Stimulated activated CD4-positive, alpha-beta T cell treated with anti-CD3 and anti-CD28 coated beads, Interleukin-1b, Interleukin-23, amount 100 ng/mL, for 48 hours (primary cell): ENCODE measurements around the gene EYS.
"Not testable (repeated sequence)": the region's sequence is repeated elsewhere in the genome, so short reads cannot be mapped to it uniquely, and the experiment has no call there.

Source experiments
- DNase-seq: peaks from one replicate; pipeline ENCODE4 v3.0.0-alpha.2; 2020

Gene EYS

DNA sequence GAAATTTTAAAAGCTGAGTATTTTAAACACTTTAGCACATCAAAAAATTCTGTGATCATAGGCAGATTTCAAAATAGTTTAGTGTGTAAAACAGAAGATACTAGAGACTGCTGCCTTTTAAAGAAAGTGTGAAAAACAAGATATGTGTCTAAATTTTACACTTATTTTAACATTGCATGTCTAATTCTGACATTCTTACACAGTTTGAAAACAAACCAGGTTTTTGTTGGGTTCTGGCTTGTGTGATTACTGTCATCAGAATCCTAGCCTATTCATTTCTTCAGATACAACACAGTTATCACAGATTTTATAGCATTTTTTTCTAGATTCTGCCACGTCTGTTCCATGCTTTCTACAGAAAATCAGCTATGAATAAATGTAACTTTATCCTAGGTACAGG is 257.1 kb downstream of the EYS start:
- DNase-seq, result no peak

DNA sequence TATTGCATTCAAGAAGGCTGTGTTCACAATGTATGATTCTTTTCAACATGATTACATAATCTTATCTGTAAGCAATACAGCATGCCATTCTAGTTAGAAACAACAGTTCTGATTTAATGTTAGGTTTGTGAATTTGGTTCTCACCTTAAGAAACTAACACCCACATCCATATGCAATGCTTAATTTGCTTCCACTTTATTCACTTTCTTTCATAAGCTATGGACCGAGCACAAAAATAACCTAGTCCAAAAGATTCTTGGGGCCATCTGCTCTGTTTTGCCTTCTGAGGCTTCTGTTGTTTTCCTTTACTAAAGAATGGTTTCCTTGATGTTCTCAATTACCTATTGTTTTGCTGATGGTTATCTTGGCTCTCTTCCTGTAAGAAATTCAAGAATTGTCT is 258.2 kb downstream of the EYS start:
- DNase-seq, result no peak

DNA sequence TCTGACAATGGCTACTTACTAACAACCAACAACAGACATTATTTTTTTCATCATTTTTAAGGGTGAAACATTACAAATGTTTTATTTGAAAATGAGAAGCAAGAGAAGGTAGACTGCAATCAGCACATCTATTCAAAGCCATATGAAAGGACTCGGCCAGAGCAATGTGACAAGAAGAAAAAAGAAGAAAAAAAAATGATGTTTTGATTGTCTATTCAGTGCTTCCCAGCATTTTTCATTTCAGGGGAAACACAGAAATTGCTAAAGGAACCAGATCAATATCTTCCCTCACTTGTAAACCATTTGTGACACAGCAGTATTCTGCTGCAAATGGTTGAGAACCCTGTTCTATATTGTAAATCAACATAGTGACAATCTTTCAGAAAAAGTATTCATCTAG is 270.7 kb downstream of the EYS start:
- no peak for DNase-seq

DNA sequence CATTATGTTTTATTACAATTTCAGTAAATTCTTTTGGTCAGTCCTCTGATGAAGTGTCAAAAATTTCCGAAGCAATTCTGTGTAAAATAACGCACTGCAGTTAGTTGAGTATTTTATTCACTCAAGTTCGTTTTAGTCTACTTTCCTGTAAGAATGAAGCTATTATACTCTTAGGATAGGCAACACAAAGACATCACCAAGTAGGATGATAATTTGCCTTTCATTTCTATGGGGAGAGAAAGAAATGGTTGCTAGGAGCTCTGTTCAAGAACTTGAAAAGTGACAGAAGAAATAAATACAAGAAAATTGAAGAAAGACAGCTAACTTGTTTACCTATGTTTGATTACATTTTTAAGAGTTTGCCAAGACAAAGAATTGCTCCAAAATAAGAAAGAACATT is 290.4 kb downstream of the EYS start:
- DNase-seq, result no peak

DNA sequence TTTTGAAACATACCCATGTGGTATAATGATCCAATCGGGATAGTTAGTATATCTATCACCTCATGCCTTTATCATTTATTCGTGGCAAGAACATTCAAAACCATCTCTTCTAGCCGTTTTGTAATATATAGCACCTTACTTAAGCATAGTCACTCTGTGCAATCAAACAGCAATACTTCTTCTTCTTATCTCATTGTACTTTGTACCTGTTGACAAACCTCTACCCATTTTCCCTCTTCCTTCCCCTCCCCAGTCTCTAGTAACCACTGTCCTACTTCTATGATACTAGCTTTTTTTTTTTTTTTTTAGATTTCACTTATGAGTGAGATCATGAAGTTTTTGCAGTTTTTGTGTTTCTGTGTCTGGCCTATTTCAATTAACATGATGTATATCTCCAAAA is 296.7 kb downstream of the EYS start:
- no peak for DNase-seq

DNA sequence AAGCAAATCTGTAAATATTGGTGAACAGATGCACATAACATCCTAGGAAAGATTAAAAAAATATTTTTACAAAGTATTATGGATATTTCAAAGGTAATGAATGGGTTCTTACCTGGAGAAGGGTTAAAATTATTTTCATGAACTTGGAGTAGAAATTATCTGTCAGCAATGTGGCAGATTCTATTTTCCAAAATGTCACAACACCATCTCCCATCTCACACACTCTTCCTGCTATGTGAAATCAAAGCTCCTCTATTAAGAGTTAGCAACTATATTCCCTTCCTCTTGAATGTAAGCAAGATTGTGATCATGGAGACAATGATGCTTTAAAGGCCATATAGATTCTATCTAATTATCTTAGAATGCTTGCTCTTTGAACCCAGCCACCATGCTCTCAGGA is 304.5 kb downstream of the EYS start:
- no peak for DNase-seq

DNA sequence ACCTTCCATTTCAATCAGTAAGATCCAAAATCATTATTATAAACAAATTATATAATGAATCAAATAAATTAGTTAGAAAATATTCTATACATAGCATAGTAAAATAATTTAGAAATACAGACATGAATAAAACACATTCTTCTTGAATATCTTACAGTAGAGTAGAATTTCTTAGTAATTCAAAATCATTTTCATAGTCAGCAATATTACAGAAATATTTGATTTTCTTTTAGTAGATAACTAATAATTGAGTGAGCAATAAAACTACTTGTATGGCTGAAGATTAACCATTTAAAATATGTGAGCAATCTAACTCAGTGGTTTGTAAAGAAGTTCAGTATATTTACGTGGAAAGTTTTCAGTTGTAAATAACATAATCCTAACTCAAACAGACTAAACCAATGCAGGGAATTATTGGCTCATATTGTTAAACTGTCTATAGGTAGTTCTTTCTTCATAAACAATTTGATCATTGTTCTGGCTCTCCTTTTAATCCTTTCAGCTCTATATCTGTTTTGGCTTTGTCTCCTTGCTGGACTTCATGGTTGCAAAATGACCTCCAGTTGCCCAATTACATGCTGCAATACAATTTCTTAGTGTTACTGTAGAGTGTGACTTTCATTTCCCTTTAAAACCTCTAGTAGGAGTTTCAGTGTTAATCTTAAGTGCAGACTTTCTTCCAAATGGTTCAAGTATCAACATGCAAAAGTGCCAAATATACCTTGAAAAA is 307.5 kb downstream of the EYS start:
- DNase-seq, result no peak

DNA sequence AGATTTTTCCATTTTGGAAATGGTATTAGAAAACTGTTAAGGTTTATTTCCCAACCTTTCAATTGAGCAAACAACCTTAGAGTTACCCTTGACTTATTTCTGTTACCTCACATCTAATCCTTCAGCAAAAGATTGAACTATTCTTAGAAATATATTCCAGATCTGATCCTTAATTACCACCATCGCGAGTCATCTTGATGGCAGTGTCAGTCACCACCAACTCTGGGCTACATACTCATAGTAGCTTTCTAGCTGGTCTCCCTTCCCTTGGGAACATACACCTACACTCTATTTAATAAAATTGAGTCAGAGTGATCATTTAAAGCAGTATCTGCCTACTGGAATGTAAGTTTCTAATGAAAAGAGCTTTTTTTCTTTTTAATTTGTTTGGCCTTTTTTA is 308.2 kb downstream of the EYS start:
- DNase-seq, result no peak

DNA sequence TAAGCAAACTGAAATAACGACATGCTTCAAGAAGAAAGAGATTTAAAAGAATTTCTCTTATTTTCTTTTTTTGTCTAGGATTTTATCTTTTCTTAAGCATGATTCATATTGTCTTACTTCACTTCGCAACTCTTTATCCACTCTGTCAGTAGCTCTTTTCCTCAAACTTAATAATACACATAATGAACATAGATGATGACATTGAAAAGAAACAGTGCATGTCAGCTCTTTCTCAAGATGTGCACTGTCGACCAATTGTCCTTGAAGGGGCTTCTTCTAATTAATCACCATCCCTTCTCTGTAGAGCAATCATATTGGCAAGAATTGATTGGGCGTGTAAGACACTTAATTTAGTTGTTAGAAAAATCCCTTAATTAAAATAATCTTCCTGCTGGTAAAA is 356.5 kb downstream of the EYS start:
- DNase-seq, result no peak

DNA sequence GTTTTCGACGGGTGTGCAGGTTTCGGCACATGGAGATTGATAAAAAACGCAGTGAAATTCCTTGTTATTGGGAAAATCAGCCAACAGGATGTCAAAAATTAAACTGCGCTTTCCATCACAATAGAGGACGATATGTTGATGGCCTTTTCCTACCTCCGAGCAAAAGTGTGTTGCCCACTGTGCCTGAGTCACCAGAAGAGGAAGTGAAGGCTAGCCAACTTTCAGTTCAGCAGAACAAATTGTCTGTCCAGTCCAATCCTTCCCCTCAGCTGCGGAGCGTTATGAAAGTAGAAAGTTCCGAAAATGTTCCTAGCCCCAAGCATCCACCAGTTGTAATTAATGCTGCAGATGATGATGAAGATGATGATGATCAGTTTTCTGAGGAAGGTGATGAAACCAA is 404.4 kb downstream of the EYS start:
- DNase-seq, result not testable (repeated sequence)

DNA sequence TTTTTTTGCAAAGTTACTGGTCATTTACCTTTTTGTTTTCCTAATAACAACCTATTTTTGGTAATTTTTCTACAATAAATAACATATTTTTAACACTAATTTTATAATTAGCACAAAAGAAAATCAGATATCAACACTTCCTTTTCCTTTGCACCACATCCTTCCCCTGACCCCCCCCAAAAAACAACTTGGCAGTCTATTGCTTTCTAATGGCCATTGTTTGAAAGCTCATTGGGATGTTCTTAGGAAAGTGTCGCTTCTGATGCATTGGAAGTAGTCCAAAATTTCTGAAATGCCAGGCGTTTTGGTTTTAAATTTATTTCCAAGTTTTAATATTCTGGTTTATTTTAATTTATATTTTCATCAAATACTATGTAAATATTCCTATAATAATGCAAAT is 407.8 kb downstream of the EYS start:
- DNase-seq, result no peak

DNA sequence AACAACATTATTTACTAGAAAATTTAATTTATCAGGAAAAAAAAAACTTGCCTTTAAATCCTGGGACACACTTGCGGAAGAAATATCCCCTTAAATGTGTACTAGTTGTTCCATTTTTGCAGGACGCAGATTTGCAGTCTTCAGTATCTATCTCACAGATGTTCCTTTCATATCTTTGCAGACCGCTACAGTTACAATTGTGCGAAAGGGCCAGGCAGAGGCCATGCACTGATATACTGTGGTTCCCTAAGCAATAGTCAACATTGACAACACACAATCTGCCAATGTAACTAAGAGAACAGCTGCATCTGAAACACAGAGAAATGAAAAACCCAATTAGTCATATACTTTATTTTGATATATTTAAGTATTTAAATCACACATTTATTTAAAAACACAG is 411.2 kb downstream of the EYS start:
- no peak for DNase-seq

DNA sequence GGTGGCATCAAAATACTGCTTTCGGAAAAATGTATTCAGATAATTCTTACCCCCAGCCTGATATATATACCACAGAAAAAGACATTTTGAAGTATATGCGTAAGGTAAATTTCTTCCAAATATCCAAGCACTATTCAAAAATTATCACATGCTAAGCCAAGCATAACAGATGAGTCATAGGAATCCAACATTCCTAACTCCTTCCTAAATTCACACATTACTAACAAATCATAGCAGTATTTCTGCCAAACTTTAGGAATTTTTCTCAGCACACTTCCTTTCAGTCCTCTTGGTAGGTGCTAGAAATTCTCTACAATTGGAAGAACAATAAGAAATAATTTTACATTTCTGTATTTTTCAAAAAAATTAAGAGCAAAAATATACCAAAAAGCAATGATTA is 417.5 kb downstream of the EYS start:
- DNase-seq, result no peak

DNA sequence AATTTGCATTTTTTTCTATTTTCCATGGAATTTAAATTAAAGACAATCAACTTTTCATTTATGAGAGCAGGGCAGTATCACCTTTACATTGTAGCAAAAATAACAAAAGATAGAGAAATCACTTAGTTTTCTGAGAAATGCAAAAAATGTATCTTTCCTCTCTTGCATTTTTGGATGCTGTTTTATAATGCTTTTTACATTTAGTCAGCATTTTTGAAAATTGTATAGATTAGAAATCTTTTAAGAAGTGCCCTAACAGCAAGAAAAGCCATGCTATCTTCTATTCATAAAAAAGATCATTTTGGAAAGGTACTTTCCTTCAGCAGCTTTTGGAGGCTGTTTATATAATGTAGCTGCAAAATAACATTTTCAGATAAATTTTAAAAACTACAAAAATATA is 421.8 kb downstream of the EYS start:
- no peak for DNase-seq

DNA sequence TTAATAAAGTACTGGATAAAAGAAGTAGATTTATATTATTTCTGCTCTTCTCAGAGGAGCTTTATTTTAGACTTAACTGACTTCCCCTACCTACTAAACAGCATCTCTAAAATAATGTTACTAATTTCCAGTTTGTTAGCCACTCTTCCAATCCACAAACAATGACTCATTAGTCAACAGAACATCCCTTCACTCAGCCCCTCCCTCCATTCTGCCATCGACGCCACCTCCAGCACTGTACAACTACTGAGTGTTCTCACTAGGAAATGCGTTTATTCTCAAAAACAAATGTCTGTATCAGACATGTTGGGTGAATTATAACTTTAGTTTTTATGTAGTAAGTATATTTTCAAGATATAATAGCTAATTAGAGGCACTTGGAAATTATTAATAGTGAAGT is 427.0 kb downstream of the EYS start:
- no peak for DNase-seq

DNA sequence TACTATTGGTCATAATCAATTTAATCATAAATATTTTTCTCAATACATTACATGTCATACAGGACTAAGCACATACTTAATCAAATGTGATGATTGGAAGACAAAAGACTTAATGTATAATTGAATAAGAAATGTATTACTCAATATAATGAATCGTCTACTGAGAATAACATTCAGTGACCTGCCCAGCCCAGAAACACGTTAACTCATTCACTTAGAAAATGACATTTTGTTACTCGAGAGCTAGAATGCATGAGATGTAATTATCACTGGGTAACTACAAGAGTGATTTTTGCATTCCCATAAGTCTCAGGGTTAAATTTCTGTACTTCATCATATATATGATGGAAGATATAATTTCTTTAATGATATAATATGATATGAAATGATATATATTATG is 444.8 kb downstream of the EYS start:
- DNase-seq, result no peak

DNA sequence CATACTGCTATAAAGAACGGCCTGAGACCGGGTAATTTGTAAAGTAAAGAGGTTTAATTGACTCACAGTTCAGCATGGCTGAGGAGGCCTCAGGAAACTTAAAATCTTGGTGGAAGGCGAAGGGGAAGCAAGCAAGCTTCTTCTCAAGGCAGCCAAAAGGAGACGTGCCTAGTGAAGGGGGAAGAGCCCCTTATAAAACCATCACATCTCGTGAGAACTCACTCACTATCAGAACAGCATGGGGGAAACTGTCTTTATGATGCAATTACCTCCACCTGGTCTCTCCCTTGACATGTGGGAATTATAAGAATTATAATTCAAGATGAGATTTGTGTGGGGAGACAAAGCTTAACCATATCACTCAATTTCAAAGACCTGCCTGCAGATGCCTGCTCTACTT is 447.0 kb downstream of the EYS start:
- DNase-seq, result no peak

DNA sequence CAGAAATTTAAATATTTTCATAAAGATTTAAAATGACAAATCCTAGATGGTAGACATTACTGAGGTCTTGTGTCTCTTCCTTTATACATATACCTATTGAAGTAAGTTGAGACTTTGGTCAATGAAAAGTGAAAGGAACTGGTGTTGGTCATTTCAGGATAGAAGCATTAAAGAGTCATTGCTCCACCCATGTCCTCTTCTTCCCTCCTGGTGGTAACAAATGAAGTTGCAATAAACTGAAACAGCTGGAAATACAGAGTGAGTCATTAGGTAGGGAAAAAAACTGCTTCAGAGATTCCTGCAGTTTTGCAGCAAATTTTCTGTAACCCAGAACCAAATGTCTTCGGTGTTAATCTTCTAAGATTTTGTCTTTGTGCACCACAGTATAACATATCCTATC is 448.0 kb downstream of the EYS start:
- DNase-seq, result no peak

DNA sequence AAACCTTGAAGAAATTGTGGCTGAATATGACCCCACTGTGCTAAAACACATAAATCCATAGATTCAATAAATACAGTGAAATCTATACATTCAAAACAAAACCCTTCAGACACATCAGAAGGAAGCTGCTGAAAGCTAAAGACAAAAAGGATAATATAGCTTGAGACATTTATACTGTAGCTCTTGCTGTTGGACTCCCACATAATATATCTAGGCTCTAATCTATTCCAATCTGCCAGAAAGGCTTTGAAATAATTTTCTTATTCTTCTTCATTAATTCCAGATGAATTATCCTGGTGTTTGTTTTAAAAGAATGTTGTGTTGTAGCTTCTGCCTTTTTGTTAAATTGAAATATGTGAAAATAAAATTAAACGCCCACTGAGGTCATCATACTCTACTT is 454.0 kb downstream of the EYS start:
- DNase-seq, result no peak

DNA sequence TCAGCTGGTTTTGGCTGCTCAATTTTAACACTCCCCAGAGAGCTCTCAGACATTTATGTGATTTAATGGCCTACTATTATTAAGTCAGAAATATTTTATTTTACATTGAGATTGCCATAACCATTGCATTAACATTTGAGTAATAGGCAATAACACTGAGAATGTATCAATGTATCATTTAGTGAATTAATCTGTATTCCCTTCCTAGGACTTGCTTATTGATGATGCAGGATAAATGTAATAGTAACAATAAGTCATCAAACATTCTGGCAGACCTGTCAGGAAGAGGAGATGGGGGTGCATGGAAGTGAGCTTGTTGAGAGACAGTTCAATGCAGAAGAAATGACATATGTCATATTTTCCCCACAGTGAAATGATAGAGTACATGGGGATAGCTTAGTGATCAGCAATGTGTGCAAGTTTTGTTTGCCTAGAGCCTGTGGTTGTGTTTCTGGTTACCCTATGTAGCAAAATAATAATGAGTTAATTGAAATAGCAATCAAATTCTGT is 458.9 kb downstream of the EYS start:
- DNase-seq, result no peak

DNA sequence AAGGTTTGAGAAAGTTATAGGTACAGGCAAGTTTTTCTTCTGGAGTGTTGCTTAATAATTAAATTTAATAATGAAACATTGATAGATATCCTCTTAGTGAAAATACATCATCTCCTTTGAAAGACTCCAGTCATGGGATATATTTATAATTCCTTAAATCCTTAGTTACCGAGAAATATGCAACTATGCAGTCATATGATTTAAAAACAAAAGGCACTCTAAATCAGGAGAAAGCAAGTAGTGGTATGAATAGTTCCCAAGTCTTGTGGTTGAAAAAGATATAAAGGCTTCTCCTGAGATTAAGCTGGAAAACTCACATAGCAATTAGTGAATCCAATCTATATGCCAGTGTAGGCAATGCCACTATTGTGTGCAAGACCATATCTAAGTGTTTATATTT is 475.4 kb downstream of the EYS start:
- no peak for DNase-seq

DNA sequence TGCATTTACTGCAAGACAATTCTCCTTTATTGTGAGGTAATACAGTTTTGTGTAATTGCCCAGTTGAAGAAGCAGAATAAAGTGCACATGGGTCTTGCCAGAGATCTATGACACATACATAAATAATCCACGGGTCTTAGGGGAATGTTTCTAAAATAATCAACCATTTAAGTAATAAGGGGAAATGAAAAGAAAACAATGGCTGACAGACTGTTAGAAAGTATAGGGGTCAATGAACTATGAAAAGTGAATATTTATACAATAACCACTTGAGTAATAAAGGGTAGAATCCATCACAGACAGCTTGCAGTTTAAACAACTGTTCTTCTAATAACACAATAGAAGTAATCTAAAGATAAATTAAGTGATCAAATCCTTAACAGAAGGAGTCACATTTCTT is 477.2 kb downstream of the EYS start:
- DNase-seq, result no peak

DNA sequence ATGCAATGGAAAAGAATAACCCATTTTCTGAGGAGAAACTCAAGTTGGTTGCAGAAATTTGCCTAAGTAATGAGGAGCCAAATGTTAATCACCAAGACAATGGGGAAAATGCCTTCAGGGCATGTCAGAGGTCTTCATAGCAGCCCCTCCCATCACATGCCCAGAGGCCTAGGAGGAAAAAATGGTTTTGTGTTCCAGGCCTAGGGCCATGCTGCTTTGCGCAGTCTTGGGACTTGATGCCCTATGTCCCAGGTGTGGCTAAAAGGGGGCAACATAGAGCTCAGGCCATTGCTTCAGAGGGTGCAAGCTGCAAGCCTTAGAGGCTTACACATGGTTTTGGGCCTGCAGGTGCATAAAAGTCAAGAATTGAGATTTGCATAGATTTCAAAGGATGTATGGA is 485.9 kb downstream of the EYS start:
- DNase-seq, result no peak

DNA sequence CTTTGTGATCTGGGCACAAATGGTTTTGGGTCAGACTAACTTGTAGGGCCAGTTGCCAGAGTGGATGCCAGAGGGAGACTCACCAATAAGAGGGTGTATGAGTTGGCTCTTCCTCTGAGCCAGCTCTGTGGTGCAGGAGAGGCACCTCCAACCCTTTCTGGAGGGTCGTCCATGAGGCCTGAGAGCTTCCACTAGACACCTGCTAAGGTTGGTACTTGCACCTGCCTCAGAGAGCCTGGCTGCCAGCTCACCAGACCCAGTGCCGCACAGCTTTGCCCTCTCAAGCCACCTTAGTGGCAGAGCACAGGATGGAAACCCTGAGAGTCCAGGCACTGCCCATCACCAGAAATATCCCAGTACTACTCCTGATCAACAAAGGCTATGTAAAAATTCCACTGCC is 504.3 kb downstream of the EYS start:
- no peak for DNase-seq

DNA sequence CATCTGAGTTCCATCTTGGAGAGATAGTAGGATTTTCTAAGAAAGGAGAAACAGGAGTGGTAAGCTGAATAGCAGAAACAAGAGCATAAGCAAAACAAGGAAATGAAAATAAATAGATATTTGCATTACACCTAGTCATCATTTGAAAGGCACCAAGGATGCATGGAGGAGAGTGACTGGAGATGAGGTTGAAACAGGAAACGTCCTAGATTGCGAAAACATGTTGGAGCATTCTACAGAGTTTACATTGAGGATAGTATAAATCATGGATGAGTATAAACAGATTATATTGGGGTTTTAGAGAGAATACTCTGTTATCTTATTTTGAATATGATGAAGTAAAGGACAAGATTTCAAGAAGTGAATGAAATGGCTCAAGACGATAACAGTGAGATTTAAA is 507.3 kb downstream of the EYS start:
- DNase-seq, result no peak

DNA sequence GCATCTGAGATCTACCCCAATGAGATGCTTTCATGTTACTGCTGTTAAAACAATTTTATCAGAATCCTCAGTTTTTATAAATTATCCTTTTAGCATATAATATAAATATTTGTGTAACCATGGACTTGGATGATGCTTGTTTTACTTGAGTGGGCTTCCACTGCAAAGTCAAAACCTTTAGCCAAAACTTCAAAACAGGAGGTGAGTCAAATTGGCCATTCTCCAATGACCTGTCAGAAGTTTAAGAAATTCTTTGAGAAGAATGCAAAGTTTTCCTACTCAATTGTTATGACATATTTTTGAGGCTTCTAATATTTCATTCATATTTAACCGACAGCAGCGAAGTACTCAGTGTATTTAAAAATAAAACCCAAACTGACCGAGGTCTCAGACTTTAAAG is 507.9 kb downstream of the EYS start:
- no peak for DNase-seq
